ENCODE results near the gene HDAC6.
"Not testable (repeated sequence)": the region's sequence is repeated elsewhere in the genome, so short reads cannot be mapped to it uniquely, and the experiment has no call there.

Gene HDAC6

GRCh38 chrX:48826876-48827653 lies 25.2 kb downstream of the HDAC6 start:
- no peak for DNase-seq

GRCh38 chrX:48827654-48827968 lies 25.7 kb downstream of the HDAC6 start:
- no peak for DNase-seq

- no peak for DNase-seq
Measured at GRCh38 chrX:48829016-48829735, 27.3 kb downstream of the HDAC6 start.

GRCh38 chrX:48831136-48831908 lies 29.5 kb downstream of the HDAC6 start:
- DNase-seq: no peak

- no peak for DNase-seq
Measured at GRCh38 chrX:48831909-48832291, 30.0 kb downstream of the HDAC6 start.

- no peak for DNase-seq
Measured at GRCh38 chrX:48833542-48834138, 31.8 kb downstream of the HDAC6 start.

DNA sequence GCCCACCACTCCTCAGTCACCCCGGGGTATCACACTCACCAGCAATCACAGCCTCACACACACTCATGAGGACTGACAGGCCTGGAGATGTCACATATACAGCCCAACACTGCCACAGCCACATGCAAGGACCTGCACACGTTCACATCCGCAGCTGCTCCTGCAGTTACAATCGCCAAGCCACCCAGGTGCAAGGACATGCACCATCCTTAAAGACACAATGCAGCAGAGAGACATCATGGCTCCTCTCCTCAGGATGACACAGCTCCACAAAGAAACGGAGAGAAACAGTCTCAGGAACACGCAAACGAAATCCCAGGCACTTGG lies 32.5 kb downstream of the HDAC6 start:
- DNase-seq: no peak

- peak in 1 of 2 donors; percentile 21 for DNase-seq
Measured at GRCh38 chrX:48835524-48836329, 33.9 kb downstream of the HDAC6 start, which contains the start of gene PCSK1N. Gene PCSK1N (minus strand): TSS chrX:48835610. CDS start chrX:48835532, 78 bp downstream.

DNA sequence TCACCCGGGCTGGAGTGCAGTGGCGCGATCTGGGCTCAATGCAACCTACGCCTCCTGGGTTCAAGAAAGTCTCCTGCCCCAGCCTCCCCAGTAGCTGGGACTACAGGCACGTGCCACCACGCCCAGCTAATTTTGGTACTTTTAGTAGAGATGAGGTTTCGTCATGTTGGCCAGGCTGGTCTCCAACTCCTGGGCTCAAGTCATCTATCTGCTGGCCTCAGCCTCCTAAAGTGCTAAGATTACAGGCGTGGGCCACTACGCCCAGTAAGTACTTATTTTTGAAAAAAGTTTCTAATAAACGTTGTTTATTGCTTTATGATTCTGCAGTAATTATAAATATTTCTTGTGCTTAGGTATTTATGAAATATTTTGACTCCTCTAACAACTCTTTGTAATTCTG lies 37.8 kb downstream of the HDAC6 start:
- no peak for DNase-seq

- no peak for DNase-seq
Measured at GRCh38 chrX:48848847-48849246, 47.0 kb downstream of the HDAC6 start.

DNA sequence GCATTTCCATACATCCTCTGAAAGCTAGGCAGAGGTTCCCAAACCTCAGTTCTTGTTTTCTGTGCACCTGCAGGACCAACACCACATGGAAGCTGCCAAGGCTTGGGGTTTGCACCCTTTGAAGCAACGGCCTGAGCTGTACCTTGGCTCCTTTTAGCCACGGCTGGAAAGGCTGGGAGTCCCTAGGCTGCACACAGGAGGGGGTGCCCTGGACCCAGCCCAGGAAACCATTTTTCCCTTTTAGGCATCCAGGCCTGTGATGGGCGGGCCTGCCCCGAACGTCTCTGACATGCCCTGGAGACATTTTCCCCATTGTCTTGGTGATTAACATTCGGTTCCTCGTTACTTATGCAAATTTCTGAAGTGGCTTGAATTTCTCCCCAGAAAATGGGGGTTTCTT lies 51.0 kb downstream of the HDAC6 start:
- DNase-seq: no peak

DNA sequence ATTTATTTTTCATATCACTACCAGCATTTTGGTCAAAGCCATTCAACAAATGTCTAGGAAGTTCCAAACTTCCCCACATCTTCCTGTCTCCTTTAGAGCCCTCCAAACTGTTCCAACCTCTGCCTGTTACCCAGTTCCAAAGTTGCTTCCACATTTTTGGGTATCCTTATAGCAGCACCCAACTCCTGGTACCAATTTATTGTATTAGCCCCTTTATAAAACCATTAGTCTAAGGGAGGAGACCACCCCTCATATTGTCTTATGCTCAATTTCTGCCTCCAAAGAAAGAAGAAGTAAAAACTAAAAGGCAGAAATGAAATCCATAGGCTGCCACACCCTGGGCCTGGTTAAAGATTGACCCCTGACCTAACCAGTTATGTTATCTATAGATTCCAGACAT lies 51.6 kb downstream of the HDAC6 start:
- not testable (repeated sequence) for DNase-seq

DNA sequence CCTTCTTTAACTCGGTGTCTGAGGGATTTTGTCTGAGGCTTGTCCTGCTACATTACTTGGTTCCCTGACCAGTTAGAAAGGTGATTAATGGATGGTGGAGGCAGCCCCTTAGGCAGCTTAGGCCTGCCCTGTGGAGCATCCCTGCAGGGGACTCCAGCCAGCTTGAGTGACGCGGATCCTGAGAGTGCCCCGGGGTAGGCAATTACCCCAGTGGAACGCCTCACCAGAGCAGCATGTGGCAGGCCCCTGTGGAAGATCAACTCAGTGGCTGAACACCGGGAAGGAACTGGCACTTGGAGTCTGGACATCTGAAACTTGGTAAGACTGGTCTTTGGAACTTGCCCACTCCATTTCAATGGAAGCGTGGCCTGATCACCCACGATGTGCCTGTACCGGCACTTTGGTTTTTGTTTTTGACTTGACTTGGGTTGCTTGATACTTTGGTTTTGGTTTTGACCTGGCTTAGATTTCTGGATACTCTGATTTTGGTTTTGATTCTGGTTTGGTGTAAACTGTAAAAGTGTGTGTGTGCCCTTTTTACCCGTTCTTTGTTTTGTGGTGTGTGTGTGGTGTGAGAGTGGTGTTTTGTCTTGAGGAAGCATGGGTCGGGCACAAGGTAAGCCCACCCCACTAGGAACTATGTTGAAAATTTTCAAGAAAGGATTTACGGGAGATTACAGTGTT lies 52.4 kb downstream of the HDAC6 start:
- not testable (repeated sequence) for DNase-seq

- DNase-seq: no peak
Measured at GRCh38 chrX:48854898-48855297, 53.0 kb downstream of the HDAC6 start.

GRCh38 chrX:48864210-48864609 lies 62.3 kb downstream of the HDAC6 start:
- no peak for DNase-seq

- not testable (repeated sequence) for DNase-seq
Measured at GRCh38 chrX:48872017-48872416, 70.2 kb downstream of the HDAC6 start.
